HEK293 (cell line): ENCODE results near the gene MAPK12.

Source experiments
- BCL11B ChIP-seq: fragments of 450-650 bp; formaldehyde crosslinking; IDR thresholded peaks from 2 replicates; pipeline ENCODE4 v1.5.1; 2016; ENCODE audit warnings: low read depth, missing biosample characterization, missing genetic modification characterization
- CTCF ChIP-seq: fragments of 450-650 bp; formaldehyde crosslinking; IDR thresholded peaks from 2 replicates; pipeline ENCODE4 v1.5.1; 2016; ENCODE audit warnings: missing biosample characterization, missing genetic modification characterization
- GFI1B ChIP-seq: fragments of 450-650 bp; formaldehyde crosslinking; IDR thresholded peaks from 2 replicates; pipeline ENCODE4 v1.5.1; 2016; ENCODE audit warnings: missing biosample characterization, missing genetic modification characterization
- KLF10 ChIP-seq: fragments of 450-650 bp; IDR thresholded peaks from 2 replicates; pipeline ENCODE4 v1.5.1; 2018; ENCODE audit warnings: missing biosample characterization, mild to moderate bottlenecking, missing genetic modification characterization
- KLF8 ChIP-seq: fragments of 450-650 bp; formaldehyde crosslinking; IDR thresholded peaks from 2 replicates; pipeline ENCODE4 v1.5.1; 2016; ENCODE audit warnings: missing biosample characterization, missing genetic modification characterization
- ZNF24 ChIP-seq: fragments of 450-650 bp; formaldehyde crosslinking; IDR thresholded peaks from 2 replicates; pipeline ENCODE4 v1.5.1; 2016; ENCODE audit warnings: missing biosample characterization, missing genetic modification characterization
- ZNF510 ChIP-seq: fragments of 450-650 bp; formaldehyde crosslinking; IDR thresholded peaks from 2 replicates; pipeline ENCODE4 v1.5.1; 2018; ENCODE audit warnings: mild to moderate bottlenecking, missing genetic modification characterization, missing biosample characterization; ENCODE audit not compliant: insufficient replicate concordance
- ZNF561 ChIP-seq: fragments of 450-650 bp; IDR thresholded peaks from 2 replicates; pipeline ENCODE4 v1.5.1; 2018; ENCODE audit warnings: missing biosample characterization, missing genetic modification characterization, borderline replicate concordance
- ZNF610 ChIP-seq: fragments of 450-650 bp; formaldehyde crosslinking; IDR thresholded peaks from 2 replicates; pipeline ENCODE4 v1.5.1; 2016; ENCODE audit warnings: missing biosample characterization, missing genetic modification characterization, borderline replicate concordance
- ZSCAN23 ChIP-seq: fragments of 450-650 bp; formaldehyde crosslinking; IDR thresholded peaks from 2 replicates; pipeline ENCODE4 v1.5.1; 2016; ENCODE audit warnings: missing biosample characterization, missing genetic modification characterization
- TF ChIP-seq, protein P1 (sequence below): fragments of 450-650 bp; formaldehyde crosslinking; IDR thresholded peaks from 2 replicates; pipeline ENCODE4 v1.5.1; 2016; ENCODE audit warnings: missing biosample characterization, missing genetic modification characterization

- no peak for TF ChIP-seq CTCF (tag by site-specific recombination)
- no peak for TF ChIP-seq KLF10 (tag by site-specific recombination)
- TF ChIP-seq KLF8: no peak
- TF ChIP-seq BCL11B (tag by site-specific recombination): no peak
- TF ChIP-seq ZNF24 (tag by site-specific recombination): no peak
- no peak for TF ChIP-seq ZNF510 (tag by site-specific recombination)
- TF ChIP-seq ZNF561: no peak
- no peak for TF ChIP-seq ZNF610 (tag by site-specific recombination)
- TF ChIP-seq, protein P1, sequence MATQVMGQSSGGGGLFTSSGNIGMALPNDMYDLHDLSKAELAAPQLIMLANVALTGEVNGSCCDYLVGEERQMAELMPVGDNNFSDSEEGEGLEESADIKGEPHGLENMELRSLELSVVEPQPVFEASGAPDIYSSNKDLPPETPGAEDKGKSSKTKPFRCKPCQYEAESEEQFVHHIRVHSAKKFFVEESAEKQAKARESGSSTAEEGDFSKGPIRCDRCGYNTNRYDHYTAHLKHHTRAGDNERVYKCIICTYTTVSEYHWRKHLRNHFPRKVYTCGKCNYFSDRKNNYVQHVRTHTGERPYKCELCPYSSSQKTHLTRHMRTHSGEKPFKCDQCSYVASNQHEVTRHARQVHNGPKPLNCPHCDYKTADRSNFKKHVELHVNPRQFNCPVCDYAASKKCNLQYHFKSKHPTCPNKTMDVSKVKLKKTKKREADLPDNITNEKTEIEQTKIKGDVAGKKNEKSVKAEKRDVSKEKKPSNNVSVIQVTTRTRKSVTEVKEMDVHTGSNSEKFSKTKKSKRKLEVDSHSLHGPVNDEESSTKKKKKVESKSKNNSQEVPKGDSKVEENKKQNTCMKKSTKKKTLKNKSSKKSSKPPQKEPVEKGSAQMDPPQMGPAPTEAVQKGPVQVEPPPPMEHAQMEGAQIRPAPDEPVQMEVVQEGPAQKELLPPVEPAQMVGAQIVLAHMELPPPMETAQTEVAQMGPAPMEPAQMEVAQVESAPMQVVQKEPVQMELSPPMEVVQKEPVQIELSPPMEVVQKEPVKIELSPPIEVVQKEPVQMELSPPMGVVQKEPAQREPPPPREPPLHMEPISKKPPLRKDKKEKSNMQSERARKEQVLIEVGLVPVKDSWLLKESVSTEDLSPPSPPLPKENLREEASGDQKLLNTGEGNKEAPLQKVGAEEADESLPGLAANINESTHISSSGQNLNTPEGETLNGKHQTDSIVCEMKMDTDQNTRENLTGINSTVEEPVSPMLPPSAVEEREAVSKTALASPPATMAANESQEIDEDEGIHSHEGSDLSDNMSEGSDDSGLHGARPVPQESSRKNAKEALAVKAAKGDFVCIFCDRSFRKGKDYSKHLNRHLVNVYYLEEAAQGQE (tag by site-specific recombination): no peak
- no peak for TF ChIP-seq GFI1B
- TF ChIP-seq ZSCAN23: no peak
These were observed 1.1 kb downstream of the MAPK12 start for GRCh38 chr22:50260434-50260800.
